ENCODE measurements around the gene GIT1. TPM values are rescaled to one million over a fixed set of nuclear protein-coding genes. Genes with fewer than 3 reads are reported as not detected.

GIT1 gene
- polyA plus RNA-seq, 1 of the 3 experiments (the other 2 are of a cell fraction): 42.9 TPM

GRCh38 chr17:29560316-29560715 lies 29.1 kb downstream of the GIT1 start (continued):
- no peak for TF ChIP-seq NFIC (IDR thresholded peaks at IDR 0.05; ENCODE audit: borderline replicate concordance)
- TF ChIP-seq MEF2A (IDR thresholded peaks at IDR 0.05; ENCODE audit: borderline replicate concordance, low read depth): no peak
- TF ChIP-seq EZH2phosphoT487 (IDR thresholded peaks at IDR 0.05; ENCODE audit: borderline replicate concordance, low read depth): no peak
- TF ChIP-seq MXI1 (IDR thresholded peaks at IDR 0.05; ENCODE audit: low read depth, low read length): no peak
- TF ChIP-seq SMC3 (IDR thresholded peaks at IDR 0.05; ENCODE audit: low read depth, low read length): no peak
- TF ChIP-seq RAD21 (IDR thresholded peaks at IDR 0.05; ENCODE audit: low read length): no peak
- TF ChIP-seq FOSL2 (IDR thresholded peaks at IDR 0.05; ENCODE audit: borderline replicate concordance, low read depth): no peak
- no peak for TF ChIP-seq PBX3 (IDR thresholded peaks at IDR 0.05)
- no peak for TF ChIP-seq GATA2 (CRISPR knock-in tag; IDR thresholded peaks at IDR 0.05)
- TF ChIP-seq NRF1 (IDR thresholded peaks at IDR 0.05; ENCODE audit: low read depth, low read length): no peak
- TF ChIP-seq GABPA (IDR thresholded peaks at IDR 0.05; ENCODE audit: low read depth): no peak
- TF ChIP-seq FOXJ3 (CRISPR knock-in tag; IDR thresholded peaks at IDR 0.05): no peak
- TF ChIP-seq IRF3 (IDR thresholded peaks at IDR 0.05; ENCODE audit: low read depth, low read length): no peak
- no peak for TF ChIP-seq EP300 (IDR thresholded peaks at IDR 0.05; ENCODE audit: borderline replicate concordance in 1 of 2, low read depth in 1 of 2, low read length in 1 of 2)
- TF ChIP-seq MAX (IDR thresholded peaks at IDR 0.05; ENCODE audit: low read depth): no peak

- POLR2A ChIA-PET: no interaction called here
- Histone ChIP-seq H3K27ac (ENCODE audit: low read depth in 2 of 2, low read length in 1 of 2) (no peak overlapping the region), H3K27me3 (ENCODE audit: insufficient read depth) (no peaks in the 10 kb centered on the region), H3K9ac (no peak overlapping the region), H4K20me1 (ENCODE audit: insufficient read depth) (no peaks in the 10 kb centered on the region), H3K9me3 (no peaks in the 10 kb centered on the region), H3K79me2 (ENCODE audit: insufficient read depth) (0 out of 2 replicates have a peak, but pooled peaks cover under 1% of the 10 kb centered on the region), H3K4me1 (ENCODE audit: control insufficient read depth in 1 of 2, insufficient read depth in 2 of 2, low read depth in 1 of 2, low read length in 1 of 2) (peaks cover 0 to 2% of the 10 kb centered on the region in 2 experiments; a peak in 1 of 4 replicates), H3K4me3 (ENCODE audit: low read depth in 2 of 2, low read length in 1 of 2) (no peak overlapping the region), H3K4me2 (no peak overlapping the region), H3F3A (replicated peaks; ENCODE audit: insufficient read depth) (no peaks in the 10 kb centered on the region), H2AFZ (ENCODE audit: low read depth) (no peak overlapping the region), H3K36me3 (replicated peaks in 1 of 2; ENCODE audit: control insufficient read depth in 1 of 2, insufficient read depth in 2 of 2, low read length in 1 of 2) (peaks cover 4% of the 10 kb centered on the region in 2 experiments), H3K9me2 (no peaks in the 10 kb centered on the region)
- CTCF ChIA-PET: interaction anchor here (1.9 to 2.7 kb wide), 2 partner anchors 13 to 190 kb away, joined by 6 to 15 read pairs; no protein-coding TSS in a partner anchor
- 100% methylated on average over 2 of the region's 2 CpGs for WGBS (ENCODE audit: low lambda C conversion rate)
- no peak for DNase-seq
- TF ChIP-seq USF1 (IDR thresholded peaks at IDR 0.05; ENCODE audit: borderline replicate concordance, low read depth): no peak
- TF ChIP-seq NFIC (IDR thresholded peaks at IDR 0.05; ENCODE audit: borderline replicate concordance): no peak
- no peak for TF ChIP-seq RAD21 (IDR thresholded peaks at IDR 0.05; ENCODE audit: low read length)
- no peak for TF ChIP-seq GATA2 (CRISPR knock-in tag; IDR thresholded peaks at IDR 0.05)
- no peak for TF ChIP-seq IRF3 (IDR thresholded peaks at IDR 0.05; ENCODE audit: low read depth, low read length)
- TF ChIP-seq REST (IDR thresholded peaks at IDR 0.05; ENCODE audit: low read depth, low read length): no peak
- TF ChIP-seq TAF1 (IDR thresholded peaks at IDR 0.05; ENCODE audit: borderline replicate concordance, low read depth, low read length): no peak
- TF ChIP-seq FOXJ3 (CRISPR knock-in tag; IDR thresholded peaks at IDR 0.05): no peak
- TF ChIP-seq JUND (IDR thresholded peaks at IDR 0.05): no peak
Observed at GRCh38 chr17:29559640-29560039, 29.8 kb downstream of the GIT1 start.
